ENCODE results near the gene ACR.
"Not testable (repeated sequence)": the region's sequence is repeated elsewhere in the genome, so short reads cannot be mapped to it uniquely, and the experiment has no call there.

Gene ACR

GRCh38 chr22:50734986-50735738 lies 2.8 kb upstream of the ACR start:
- H3K4me3 ChIP-seq (ENCODE audit: low read depth, low read length), result no peak overlapping the region
- no peak for TF ChIP-seq CTCF (IDR thresholded peaks at IDR 0.05; ENCODE audit: low read depth, low read length)

DNA sequence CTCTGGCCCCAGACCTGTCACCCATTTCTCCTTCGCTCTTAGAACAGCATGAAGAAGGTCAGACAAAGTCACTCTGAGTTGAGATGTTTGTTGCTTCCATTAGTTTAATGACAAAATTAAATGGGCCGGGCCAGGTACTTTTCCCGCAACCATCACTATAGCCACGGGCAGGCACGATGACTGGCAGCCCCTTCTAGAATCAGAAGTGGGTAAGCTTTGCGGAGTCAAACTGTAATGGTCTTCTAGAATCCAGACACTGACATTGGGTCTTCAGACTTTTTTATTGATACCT lies 2.3 kb upstream of the ACR start:
- no peak for TF ChIP-seq CTCF (IDR thresholded peaks at IDR 0.05; ENCODE audit: low read depth, low read length)
- H3K4me3 ChIP-seq (ENCODE audit: low read depth, low read length), result no peak overlapping the region

DNA sequence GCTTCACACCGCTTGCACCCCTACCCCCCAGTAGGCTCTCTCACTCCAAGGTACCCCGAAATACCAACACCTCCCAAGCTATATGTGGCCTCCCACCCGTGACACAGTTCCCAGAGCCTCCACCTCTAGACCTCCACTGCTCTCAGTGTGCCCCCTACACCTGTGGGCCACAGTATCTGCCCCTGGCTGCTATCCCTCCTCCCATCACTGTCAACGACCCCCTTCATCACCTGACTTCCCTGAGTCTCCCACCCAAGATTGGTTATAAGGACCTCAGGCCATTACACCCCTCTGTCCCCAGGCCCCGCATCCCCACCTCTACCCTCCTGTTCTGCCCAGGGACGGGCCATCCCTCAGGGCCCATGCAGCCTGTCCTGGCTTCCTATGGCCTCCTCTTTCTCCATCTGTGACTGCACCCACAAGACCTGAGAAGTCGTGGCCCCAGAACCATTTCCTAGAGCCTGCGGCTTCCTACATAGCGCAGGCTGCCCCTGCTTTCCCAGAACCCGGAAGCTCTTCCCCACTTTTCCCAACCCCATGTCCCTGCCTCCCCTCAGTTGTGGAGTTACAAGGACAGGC lies 734 bp downstream of the ACR start:
- no peak for TF ChIP-seq CTCF (IDR thresholded peaks at IDR 0.05; ENCODE audit: low read depth, low read length)
- H3K4me3 ChIP-seq (ENCODE audit: low read depth, low read length), result no peak overlapping the region

- no peak for TF ChIP-seq CTCF (IDR thresholded peaks at IDR 0.05; ENCODE audit: low read depth, low read length)
- H3K4me3 ChIP-seq (ENCODE audit: low read depth, low read length), result no peak overlapping the region
Measured at GRCh38 chr22:50739279-50739691, 1.3 kb downstream of the ACR start.

GRCh38 chr22:50739894-50740293 lies 1.9 kb downstream of the ACR start:
- no peak overlapping the region for H3K4me3 ChIP-seq (ENCODE audit: low read depth, low read length)
- no peak for TF ChIP-seq CTCF (IDR thresholded peaks at IDR 0.05; ENCODE audit: low read depth, low read length)

- H3K4me3 ChIP-seq (ENCODE audit: low read depth, low read length), result not testable (repeated sequence)
Measured at GRCh38 chr22:50740714-50741113, 2.7 kb downstream of the ACR start.

- H3K4me3 ChIP-seq (ENCODE audit: low read depth, low read length), result not testable (repeated sequence)
Measured at GRCh38 chr22:50744424-50744823, 6.4 kb downstream of the ACR start.

- H3K4me3 ChIP-seq (ENCODE audit: low read depth, low read length), result not testable (repeated sequence)
Measured at GRCh38 chr22:50747521-50747920, 9.5 kb downstream of the ACR start.

- not testable (repeated sequence) for H3K4me3 ChIP-seq (ENCODE audit: low read depth, low read length)
Measured at GRCh38 chr22:50748630-50749029, 10.6 kb downstream of the ACR start.

DNA sequence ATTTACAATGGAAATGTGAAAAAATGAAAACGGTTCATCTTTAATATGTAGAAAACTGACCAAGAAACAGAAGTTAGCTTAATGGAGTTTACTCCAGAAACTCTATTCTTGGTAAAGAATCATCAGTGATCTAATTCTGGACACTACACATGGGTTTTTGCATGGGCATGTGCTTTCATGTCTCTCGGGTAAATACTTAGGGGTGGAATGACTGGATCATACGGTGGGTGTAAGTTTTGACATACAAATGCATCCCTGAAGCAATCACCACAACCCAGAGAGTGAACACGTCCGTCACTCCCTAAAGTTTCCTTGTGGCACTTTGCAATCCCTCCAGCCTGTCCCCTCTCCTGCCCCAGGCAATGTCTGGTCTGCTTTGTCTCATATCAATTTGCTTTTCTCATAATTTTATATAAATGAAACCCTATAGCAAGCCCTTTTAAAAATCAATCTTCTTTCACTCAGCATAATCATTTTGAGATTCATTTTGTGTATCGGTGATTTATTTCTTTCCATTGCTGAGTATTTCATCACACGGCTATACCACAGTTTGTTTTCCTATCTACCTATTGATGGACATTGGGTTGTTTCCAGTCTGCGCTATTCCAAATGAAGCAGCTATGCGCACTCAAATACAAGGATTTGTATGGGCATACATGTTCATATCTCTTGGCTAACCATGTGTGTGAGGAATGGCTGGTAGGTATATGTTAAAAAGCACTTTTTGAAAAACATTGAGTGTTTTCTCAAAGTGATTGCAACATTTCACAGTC lies 11.5 kb downstream of the ACR start:
- not testable (repeated sequence) for H3K4me3 ChIP-seq (ENCODE audit: low read depth, low read length)

DNA sequence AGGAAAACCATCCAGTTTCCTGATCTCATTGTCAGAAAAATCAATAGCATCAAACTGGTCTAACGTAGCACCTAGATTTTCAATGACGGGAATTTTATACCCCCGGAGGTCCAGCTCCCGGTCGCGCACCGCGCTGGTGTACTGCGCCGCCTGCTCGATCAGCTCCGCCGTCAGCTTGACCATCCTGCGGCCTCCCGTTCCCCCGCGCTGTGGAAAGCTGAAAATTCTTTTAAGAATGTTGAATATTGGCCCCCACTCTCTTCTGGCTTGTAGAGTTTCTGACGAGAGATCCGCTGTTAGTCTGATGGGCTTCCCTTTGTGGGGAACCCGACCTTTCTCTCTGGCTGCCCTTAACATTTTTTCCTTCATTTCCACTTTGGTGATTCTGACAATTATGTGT lies 17.2 kb downstream of the ACR start:
- not testable (repeated sequence) for H3K4me3 ChIP-seq (ENCODE audit: low read depth, low read length)

GRCh38 chr22:50756406-50756805 lies 18.4 kb downstream of the ACR start:
- H3K4me3 ChIP-seq (ENCODE audit: low read depth, low read length), result not testable (repeated sequence)

DNA sequence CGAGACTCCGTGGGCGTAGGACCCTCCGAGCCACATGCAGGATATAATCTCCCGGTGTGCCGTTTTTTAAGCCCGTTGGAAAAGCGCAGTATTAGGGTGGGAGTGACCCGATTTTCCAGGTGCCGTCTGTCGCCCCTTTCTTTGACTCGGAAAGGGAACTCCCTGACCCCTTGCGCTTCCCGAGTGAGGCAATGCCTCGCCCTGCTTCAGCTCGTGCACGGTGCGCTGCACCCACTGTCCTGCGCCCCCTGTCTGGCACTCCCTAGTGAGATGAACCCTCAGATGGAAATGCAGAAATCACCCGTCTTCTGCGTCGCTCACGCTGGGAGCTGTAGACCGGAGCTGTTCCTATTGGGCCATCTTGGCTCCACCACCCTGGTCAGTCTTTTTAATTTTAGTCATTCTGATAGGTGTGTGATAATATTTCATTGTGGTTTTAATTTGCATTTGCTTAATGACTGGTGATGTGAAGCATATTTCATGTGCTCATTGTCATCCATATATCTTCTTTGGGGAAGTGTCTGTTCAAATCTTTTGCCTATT lies 19.0 kb downstream of the ACR start:
- peak overlapping the region; percentile 59 for H3K4me3 ChIP-seq (ENCODE audit: low read depth, low read length)
